Endothelial cell of umbilical vein (primary cell): ENCODE results near the gene MYCBP2. TPM values are rescaled to one million over a fixed set of nuclear protein-coding genes. Genes with fewer than 3 reads are reported as not detected.

Experiments used
- BruUV-seq: library from RNA; stranded (reverse); fragments of 400-500 nt; replicated peaks from 2 replicates; lab custom pipeline; 2021; lab: Mats Ljungman, UMichigan
- CTCF ChIA-PET: fragments of 300-600, 350-600 bp; sonication (Branson Sonifier 250); formaldehyde crosslinking; loops from one replicate; lab custom pipeline; 2021; ENCODE audit warnings: antibody characterized with exemption, inconsistent platforms; lab: Charles Lee
- POLR2A ChIA-PET: fragments of 300-600, 350-600 bp; sonication (Branson Sonifier 250); formaldehyde crosslinking; loops from one replicate; lab custom pipeline; 2021; ENCODE audit warnings: antibody characterized with exemption, inconsistent platforms; lab: Charles Lee
- DNase-seq: peaks from one replicate; pipeline ENCODE4 v3.0.0-alpha.2; 2011; ENCODE audit warnings: low read depth, low spot score
- FAIRE-seq: peaks from 2 replicates; lab custom pipeline; 2011; peaks lifted over from hg19 to GRCh38; lab: Jason Lieb, UNC
- H2AFZ ChIP-seq: 2 replicates; pipeline ENCODE4 v1.6.0; 2012; ENCODE audit warnings: low read depth, low read length, control low read depth, inconsistent platforms
- H3K27ac ChIP-seq: 2 replicates; pipeline ENCODE4 v1.5.1; 2011; ENCODE audit warnings: low read depth, mild to moderate bottlenecking, control low read depth, low read length, moderate library complexity; ENCODE audit not compliant: insufficient read depth
- H3K27me3 ChIP-seq, 2 experiments: 2 replicates each; pipeline versions ENCODE4 v1.6.0 to v1.6.1; 2011; ENCODE audit warnings: low read length in 2 of 2, mixed read lengths in 1 of 2; ENCODE audit not compliant: control insufficient read depth in 2 of 2, insufficient read depth in 2 of 2
- H3K36me3 ChIP-seq, 2 experiments: 2 replicates in 1 of 2; 3 replicates in 1 of 2; pipeline ENCODE4 v1.5.1; 2011; ENCODE audit warnings: low read length in 2 of 2, mild to moderate bottlenecking in 1 of 2, moderate library complexity in 1 of 2; ENCODE audit not compliant: control insufficient read depth in 2 of 2, insufficient read depth in 2 of 2; ENCODE audit errors: extremely low read depth in 1 of 2
- H3K4me1 ChIP-seq: 3 replicates; pipeline ENCODE4 v1.5.1; 2011; ENCODE audit warnings: mild to moderate bottlenecking, low read length; ENCODE audit not compliant: control insufficient read depth, insufficient read depth; ENCODE audit errors: extremely low read depth
- H3K4me2 ChIP-seq: 2 replicates; pipeline ENCODE4 v1.6.1; 2011; ENCODE audit warnings: low read length, control low read depth, mixed read lengths; ENCODE audit not compliant: insufficient read depth
- H3K4me3 ChIP-seq, 3 experiments: fragments of 200-600 bp in 1 of 3; sonication (generic), shearing (Covaris generic) in 1 of 3; replicated peaks in 1 of 3; 2 replicates each; pipeline ENCODE4 v1.5.1; 2011 to 2016; ENCODE audit warnings: control low read depth in 3 of 3, low read length in 3 of 3, mild to moderate bottlenecking in 2 of 3, inconsistent platforms in 1 of 3, low read depth in 1 of 3, moderate library complexity in 1 of 3; ENCODE audit not compliant: insufficient read depth in 1 of 3
- H3K79me2 ChIP-seq: 2 replicates; pipeline ENCODE4 v1.6.0; 2012; ENCODE audit warnings: low read length, inconsistent platforms; ENCODE audit not compliant: control insufficient read depth, insufficient read depth
- H3K9ac ChIP-seq: replicated peaks from 2 replicates; pipeline ENCODE3; 2011; ENCODE audit warnings: low read length, control low read depth; ENCODE audit not compliant: insufficient read depth; ENCODE audit errors: extremely low read depth
- H3K9me1 ChIP-seq: replicated peaks from 3 replicates; pipeline ENCODE4 v1.6.0; 2011; ENCODE audit warnings: mild to moderate bottlenecking, low read length; ENCODE audit not compliant: control insufficient read depth, insufficient read depth; ENCODE audit errors: extremely low read depth
- H3K9me3 ChIP-seq: replicated peaks from 2 replicates; pipeline ENCODE4 v1.5.1; 2012; ENCODE audit warnings: low read length, inconsistent platforms; ENCODE audit not compliant: control insufficient read depth, insufficient read depth
- H4K20me1 ChIP-seq: replicated peaks from 2 replicates; pipeline ENCODE3; 2011; ENCODE audit warnings: mild to moderate bottlenecking, low read length; ENCODE audit not compliant: control insufficient read depth, insufficient read depth; ENCODE audit errors: extremely low read depth
- EZH2 ChIP-seq: IDR thresholded peaks from 2 replicates; pipeline ENCODE4 v1.6.1; 2012; ENCODE audit warnings: borderline replicate concordance, low read depth, mild to moderate bottlenecking, moderate library complexity, low read length, inconsistent platforms; ENCODE audit not compliant: severe bottlenecking
- FOS ChIP-seq: IDR thresholded peaks from 2 replicates; pipeline ENCODE4 v1.6.1; 2011; ENCODE audit warnings: mild to moderate bottlenecking, low read length, moderate library complexity, borderline replicate concordance; ENCODE audit not compliant: insufficient read depth
- GATA2 ChIP-seq: IDR thresholded peaks from 2 replicates; pipeline ENCODE4 v1.7.0; 2011; ENCODE audit warnings: low read depth, mild to moderate bottlenecking, moderate library complexity, mixed read lengths, low read length; ENCODE audit not compliant: insufficient read length, insufficient read depth
- JUN ChIP-seq: IDR thresholded peaks from 2 replicates; pipeline ENCODE4 v1.6.1; 2011; ENCODE audit warnings: borderline replicate concordance, low read depth; ENCODE audit not compliant: insufficient read length, insufficient read depth
- MYC ChIP-seq: IDR thresholded peaks from one replicate; pipeline ENCODE4 v1.6.1; 2011; ENCODE audit warnings: mild to moderate bottlenecking, low read depth, low read length
- POLR2A ChIP-seq: IDR thresholded peaks from 2 replicates; pipeline ENCODE4 v1.6.1; 2012; ENCODE audit warnings: low read depth, mild to moderate bottlenecking, control low read depth, low read length
- POLR2AphosphoS5 ChIP-seq: IDR thresholded peaks from 2 replicates; pipeline ENCODE4 v1.6.1; 2012; ENCODE audit warnings: low read depth, mild to moderate bottlenecking, control low read depth, low read length, moderate library complexity; ENCODE audit not compliant: insufficient read depth
- dilution Hi-C: fragments of 300-500 bp; cut with MboI; formaldehyde crosslinking; loops from one replicate; pipeline ENCODE4 v1.15.0; 2019; ENCODE audit warnings: low sequenced_read_pairs; ENCODE audit not compliant: extremely low pct_ligation_motif_present
- intact Hi-C: fragments of 100-400 bp; cut with micrococcal nuclease; formaldehyde crosslinking; loops from one replicate; pipeline ENCODE4 v1.10.0; 2022
- polyA plus RNA-seq, 4 experiments: library from polyadenylated mRNA; depleted of rRNA in 3 of 4; stranded (reverse) in 3 of 4; unstranded in 1 of 4; fragments of >200 nt; gene quantifications; 2 replicates each; pipeline versions ENCODE4 v1.2.1 to v1.2.3, GENCODE V29; 2011 to 2012; ENCODE audit warnings: missing spikeins in 1 of 4
- total RNA-seq: library from RNA; stranded (reverse); gene quantifications from 2 replicates; pipeline ENCODE4 v1.2.3, GENCODE V29; 2021
- TF ChIP-seq, protein P1 (sequence below): IDR thresholded peaks from 2 replicates; pipeline ENCODE4 v1.6.1; 2011; ENCODE audit not compliant: insufficient read depth, insufficient read length
- TF ChIP-seq, protein P2 (sequence below), 2 donors: IDR thresholded peaks; 1 replicate in 1 of 2; 2 replicates in 1 of 2; pipeline ENCODE4 v1.5.1; 2011; ENCODE audit warnings: low read length in 2 of 2, mild to moderate bottlenecking in 2 of 2, moderate library complexity in 2 of 2, control low read depth in 1 of 2, inconsistent platforms in 1 of 2, low read depth in 1 of 2; ENCODE audit not compliant: insufficient read depth in 1 of 2; ENCODE audit errors: extremely low read depth in 1 of 2

Gene MYCBP2
- total and polyA plus RNA-seq, 2 donors (not counting 3 experiments of a cell fraction or from before 2014, with no cell fraction given): 30.5 to 89.8 TPM

DNA sequence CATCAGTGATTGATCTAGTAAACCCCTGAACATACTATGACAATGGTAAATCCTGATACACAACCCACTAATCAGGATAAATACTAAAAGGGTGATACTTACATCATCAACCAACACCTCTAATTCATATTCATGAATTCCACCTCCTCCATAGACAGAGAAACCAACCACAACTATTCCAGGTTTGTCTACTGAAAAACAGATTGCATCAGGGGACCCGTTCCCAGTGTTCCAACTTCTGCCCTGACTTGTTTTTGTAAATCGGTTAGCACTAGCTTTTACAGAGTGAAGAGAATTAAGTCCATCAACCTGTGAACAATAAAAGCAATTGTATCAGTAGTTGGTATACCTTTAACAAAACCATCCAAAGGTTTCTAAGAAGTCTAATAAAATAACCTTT, 149.2 kb downstream of the MYCBP2 start:
- CTCF ChIA-PET: interaction anchor here (1.0 to 1.7 kb wide), 3 partner anchors 8 to 301 kb away, joined by 3 to 4 read pairs (median 4); no protein-coding TSS in a partner anchor
- Histone ChIP-seq H4K20me1 (no peaks in the 10 kb centered on the region), H3K27me3 (no peaks in the 10 kb centered on the region), H3K9ac (no peak overlapping the region), H3K9me1 (no peaks in the 10 kb centered on the region), H3K27ac (no peak overlapping the region), H3K36me3 (peaks cover 2 to 21% of the 10 kb centered on the region in 2 experiments), H3K4me3 (no peak overlapping the region), H3K9me3 (no peaks in the 10 kb centered on the region), H3K4me1 (no peaks in the 10 kb centered on the region), H2AFZ (no peak overlapping the region), H3K4me2 (no peak overlapping the region), H3K79me2 (no peaks in the 10 kb centered on the region)
- intact Hi-C loops (no loop called here), dilution Hi-C loops (no loop called here)
- TF ChIP-seq JUN (no peak), MYC (no peak), GATA2 (no peak), POLR2AphosphoS5 (no peak), POLR2A (no peak), EZH2 (no peak), FOS (no peak)
- TF ChIP-seq, protein P1, sequence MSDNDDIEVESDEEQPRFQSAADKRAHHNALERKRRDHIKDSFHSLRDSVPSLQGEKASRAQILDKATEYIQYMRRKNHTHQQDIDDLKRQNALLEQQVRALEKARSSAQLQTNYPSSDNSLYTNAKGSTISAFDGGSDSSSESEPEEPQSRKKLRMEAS: no peak
- TF ChIP-seq, protein P2, sequence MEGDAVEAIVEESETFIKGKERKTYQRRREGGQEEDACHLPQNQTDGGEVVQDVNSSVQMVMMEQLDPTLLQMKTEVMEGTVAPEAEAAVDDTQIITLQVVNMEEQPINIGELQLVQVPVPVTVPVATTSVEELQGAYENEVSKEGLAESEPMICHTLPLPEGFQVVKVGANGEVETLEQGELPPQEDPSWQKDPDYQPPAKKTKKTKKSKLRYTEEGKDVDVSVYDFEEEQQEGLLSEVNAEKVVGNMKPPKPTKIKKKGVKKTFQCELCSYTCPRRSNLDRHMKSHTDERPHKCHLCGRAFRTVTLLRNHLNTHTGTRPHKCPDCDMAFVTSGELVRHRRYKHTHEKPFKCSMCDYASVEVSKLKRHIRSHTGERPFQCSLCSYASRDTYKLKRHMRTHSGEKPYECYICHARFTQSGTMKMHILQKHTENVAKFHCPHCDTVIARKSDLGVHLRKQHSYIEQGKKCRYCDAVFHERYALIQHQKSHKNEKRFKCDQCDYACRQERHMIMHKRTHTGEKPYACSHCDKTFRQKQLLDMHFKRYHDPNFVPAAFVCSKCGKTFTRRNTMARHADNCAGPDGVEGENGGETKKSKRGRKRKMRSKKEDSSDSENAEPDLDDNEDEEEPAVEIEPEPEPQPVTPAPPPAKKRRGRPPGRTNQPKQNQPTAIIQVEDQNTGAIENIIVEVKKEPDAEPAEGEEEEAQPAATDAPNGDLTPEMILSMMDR (IDR thresholded peaks at IDR 0.05; ENCODE audit: extremely low read depth in 1 of 2, insufficient read depth in 1 of 2, low read depth in 1 of 2, low read length in 2 of 2): no peak
- POLR2A ChIA-PET: no interaction called here
- no TSS peak for BruUV-seq
- FAIRE-seq: no peak
- no peak for DNase-seq
